ENCODE measurements around the gene CHKB.
"Not testable (repeated sequence)": the region's sequence is repeated elsewhere in the genome, so short reads cannot be mapped to it uniquely, and the experiment has no call there.

DNA sequence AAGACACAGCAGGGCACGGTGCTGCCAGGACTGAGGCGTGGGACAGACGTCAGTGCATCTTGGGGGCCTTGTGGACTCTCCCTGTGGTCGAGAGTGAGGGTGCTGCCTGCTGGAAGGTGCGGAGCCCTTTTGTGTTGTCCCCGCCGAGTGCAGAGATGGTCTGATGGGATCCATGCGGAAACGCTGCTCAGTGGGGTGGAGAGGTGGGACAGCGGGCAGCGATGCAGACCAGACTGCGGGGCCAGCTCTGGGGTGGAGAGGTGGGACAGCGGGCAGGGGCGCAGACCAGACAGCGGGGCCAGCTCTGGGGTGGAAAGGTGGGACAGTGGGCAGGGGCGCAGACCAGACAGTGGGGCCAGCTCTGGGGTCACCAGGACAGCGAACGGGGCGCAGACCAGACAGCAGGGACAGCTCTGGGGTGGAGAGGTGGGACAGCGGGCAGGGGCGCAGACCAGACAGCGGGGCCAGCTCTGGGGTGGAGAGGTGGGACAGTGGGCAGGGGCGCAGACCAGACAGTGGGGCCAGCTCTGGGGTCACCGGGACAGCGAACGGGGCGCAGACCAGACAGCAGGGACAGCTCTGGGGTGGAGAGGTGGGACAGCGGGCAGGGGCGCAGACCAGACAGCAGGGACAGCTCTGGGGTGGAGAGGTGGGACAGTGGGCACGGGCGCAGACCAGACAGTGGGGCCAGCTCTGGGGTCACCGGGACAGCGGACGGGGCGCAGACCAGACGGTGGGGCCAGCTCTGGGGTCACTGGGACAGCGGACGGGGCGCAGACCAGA is 25.6 kb upstream of the CHKB start:
- not testable (repeated sequence) for TF ChIP-seq POLR2A (IDR thresholded peaks at IDR 0.05)
- TF ChIP-seq, protein P1, sequence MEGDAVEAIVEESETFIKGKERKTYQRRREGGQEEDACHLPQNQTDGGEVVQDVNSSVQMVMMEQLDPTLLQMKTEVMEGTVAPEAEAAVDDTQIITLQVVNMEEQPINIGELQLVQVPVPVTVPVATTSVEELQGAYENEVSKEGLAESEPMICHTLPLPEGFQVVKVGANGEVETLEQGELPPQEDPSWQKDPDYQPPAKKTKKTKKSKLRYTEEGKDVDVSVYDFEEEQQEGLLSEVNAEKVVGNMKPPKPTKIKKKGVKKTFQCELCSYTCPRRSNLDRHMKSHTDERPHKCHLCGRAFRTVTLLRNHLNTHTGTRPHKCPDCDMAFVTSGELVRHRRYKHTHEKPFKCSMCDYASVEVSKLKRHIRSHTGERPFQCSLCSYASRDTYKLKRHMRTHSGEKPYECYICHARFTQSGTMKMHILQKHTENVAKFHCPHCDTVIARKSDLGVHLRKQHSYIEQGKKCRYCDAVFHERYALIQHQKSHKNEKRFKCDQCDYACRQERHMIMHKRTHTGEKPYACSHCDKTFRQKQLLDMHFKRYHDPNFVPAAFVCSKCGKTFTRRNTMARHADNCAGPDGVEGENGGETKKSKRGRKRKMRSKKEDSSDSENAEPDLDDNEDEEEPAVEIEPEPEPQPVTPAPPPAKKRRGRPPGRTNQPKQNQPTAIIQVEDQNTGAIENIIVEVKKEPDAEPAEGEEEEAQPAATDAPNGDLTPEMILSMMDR (IDR thresholded peaks at IDR 0.05), result not testable (repeated sequence)
